ENCODE results near the gene NANOS3. TPM values are rescaled to one million over a fixed set of nuclear protein-coding genes. Genes with fewer than 3 reads are reported as not detected.

The NANOS3 gene
- total RNA-seq, 2 experiments from 2014 or later: not detected

DNA sequence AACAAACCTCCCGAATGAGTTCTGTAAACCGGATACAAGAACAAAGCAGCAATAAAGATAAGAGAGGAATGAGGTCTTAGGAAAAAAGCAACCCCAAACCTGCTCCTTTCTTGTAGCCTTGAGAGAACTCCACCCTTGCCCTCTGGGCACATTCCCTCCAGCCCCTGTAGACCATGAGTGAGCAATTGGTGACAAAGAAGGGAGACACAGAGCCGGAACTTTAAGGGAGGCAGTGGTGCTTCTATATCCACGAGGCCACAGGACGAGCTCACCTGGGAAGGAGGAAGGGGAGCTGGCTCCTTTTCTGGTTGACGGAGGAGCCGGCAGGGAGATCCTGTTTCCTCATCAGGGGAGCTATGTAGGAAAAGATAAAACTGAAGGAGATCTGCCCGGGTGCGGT lies 15.9 kb downstream of the NANOS3 start:
- Histone ChIP-seq H3K36me3 (ENCODE audit: insufficient read depth, low read length) (no peaks in the 10 kb centered on the region), H3K9me3 (ENCODE audit: low read length) (no peaks in the 10 kb centered on the region), H3K79me2 (ENCODE audit: insufficient read depth, low read depth, low read length) (no peaks in the 10 kb centered on the region), H3K27ac (ENCODE audit: low read depth, low read length, poor library complexity, severe bottlenecking) (no peak overlapping the region), H3K9me2 (ENCODE audit: insufficient read depth, low read length) (no peaks in the 10 kb centered on the region), H3K4me1 (ENCODE audit: insufficient read depth, low read length, poor library complexity, severe bottlenecking) (no peaks in the 10 kb centered on the region), H3K4me3 (ENCODE audit: low read depth, low read length, poor library complexity, severe bottlenecking) (no peak overlapping the region), H4K20me1 (ENCODE audit: insufficient read depth, low read length) (no peaks in the 10 kb centered on the region), H3K4me2 (ENCODE audit: low read length) (no peak overlapping the region), H2AFZ (ENCODE audit: low read length) (no peak overlapping the region)
- BruUV-seq (replicated peaks): no TSS peak
- DNase-seq (ENCODE audit: low spot score): no peak
- ChIA-PET POLR2A (no interaction called here), CTCF (ENCODE audit: unreplicated experiment) (no interaction called here)
- intact Hi-C loops (cut with micrococcal nuclease; ENCODE audit: unreplicated experiment): no loop called here
- TF ChIP-seq EZH2phosphoT487 (IDR thresholded peaks at IDR 0.05; ENCODE audit: borderline replicate concordance, low read depth, low read length): no peak
- TF ChIP-seq, protein P1, sequence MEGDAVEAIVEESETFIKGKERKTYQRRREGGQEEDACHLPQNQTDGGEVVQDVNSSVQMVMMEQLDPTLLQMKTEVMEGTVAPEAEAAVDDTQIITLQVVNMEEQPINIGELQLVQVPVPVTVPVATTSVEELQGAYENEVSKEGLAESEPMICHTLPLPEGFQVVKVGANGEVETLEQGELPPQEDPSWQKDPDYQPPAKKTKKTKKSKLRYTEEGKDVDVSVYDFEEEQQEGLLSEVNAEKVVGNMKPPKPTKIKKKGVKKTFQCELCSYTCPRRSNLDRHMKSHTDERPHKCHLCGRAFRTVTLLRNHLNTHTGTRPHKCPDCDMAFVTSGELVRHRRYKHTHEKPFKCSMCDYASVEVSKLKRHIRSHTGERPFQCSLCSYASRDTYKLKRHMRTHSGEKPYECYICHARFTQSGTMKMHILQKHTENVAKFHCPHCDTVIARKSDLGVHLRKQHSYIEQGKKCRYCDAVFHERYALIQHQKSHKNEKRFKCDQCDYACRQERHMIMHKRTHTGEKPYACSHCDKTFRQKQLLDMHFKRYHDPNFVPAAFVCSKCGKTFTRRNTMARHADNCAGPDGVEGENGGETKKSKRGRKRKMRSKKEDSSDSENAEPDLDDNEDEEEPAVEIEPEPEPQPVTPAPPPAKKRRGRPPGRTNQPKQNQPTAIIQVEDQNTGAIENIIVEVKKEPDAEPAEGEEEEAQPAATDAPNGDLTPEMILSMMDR (conservative IDR thresholded peaks at IDR 0.05; ENCODE audit: low read length): no peak

DNA sequence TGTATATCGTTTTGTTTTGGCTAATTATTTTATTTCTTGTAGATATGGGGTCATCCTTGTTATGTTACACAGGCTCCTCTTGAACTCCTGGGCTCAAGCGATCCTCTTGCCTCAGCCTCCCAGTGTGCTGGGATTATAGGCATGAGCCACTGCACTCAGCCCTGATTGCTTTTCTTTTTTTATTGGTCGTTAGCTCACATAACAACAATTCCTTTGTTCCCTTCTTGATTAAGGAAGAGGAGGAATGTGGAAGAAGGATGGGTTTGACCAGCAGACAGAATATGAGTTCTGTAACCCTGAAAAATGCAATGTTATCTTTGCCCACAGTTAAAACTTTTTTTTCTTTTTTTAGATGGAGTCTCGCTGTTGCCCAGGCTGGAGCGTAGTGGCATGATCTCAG lies 17.6 kb downstream of the NANOS3 start:
- CTCF ChIA-PET (ENCODE audit: unreplicated experiment): no interaction called here
- POLR2A ChIA-PET: interaction anchor here (1.1 kb wide), 1 partner anchor 13 kb away, joined by 3 read pairs; no protein-coding TSS in a partner anchor
- no peaks in the 10 kb centered on the region for H4K20me1 ChIP-seq (ENCODE audit: insufficient read depth, low read length)
- H3K27ac ChIP-seq (ENCODE audit: low read depth, low read length, poor library complexity, severe bottlenecking): no peak overlapping the region
- no peaks in the 10 kb centered on the region for H3K9me3 ChIP-seq (ENCODE audit: low read length)
- H2AFZ ChIP-seq (ENCODE audit: low read length): no peak overlapping the region
- TF ChIP-seq, protein P1 (conservative IDR thresholded peaks at IDR 0.05; ENCODE audit: low read length): no peak
- no peak for TF ChIP-seq EZH2phosphoT487 (IDR thresholded peaks at IDR 0.05; ENCODE audit: borderline replicate concordance, low read depth, low read length)
- no peaks in the 10 kb centered on the region for H3K79me2 ChIP-seq (ENCODE audit: insufficient read depth, low read depth, low read length)
- BruUV-seq (replicated peaks): no TSS peak
- H3K4me1 ChIP-seq (ENCODE audit: insufficient read depth, low read length, poor library complexity, severe bottlenecking): no peaks in the 10 kb centered on the region
- no peak for DNase-seq (ENCODE audit: low spot score)
- no peak overlapping the region for H3K4me2 ChIP-seq (ENCODE audit: low read length)
- intact Hi-C loops (cut with micrococcal nuclease; ENCODE audit: unreplicated experiment): no loop called here
- no peak overlapping the region for H3K4me3 ChIP-seq (ENCODE audit: low read depth, low read length, poor library complexity, severe bottlenecking)
- no peaks in the 10 kb centered on the region for H3K36me3 ChIP-seq (ENCODE audit: insufficient read depth, low read length)
- no peaks in the 10 kb centered on the region for H3K9me2 ChIP-seq (ENCODE audit: insufficient read depth, low read length)

DNA sequence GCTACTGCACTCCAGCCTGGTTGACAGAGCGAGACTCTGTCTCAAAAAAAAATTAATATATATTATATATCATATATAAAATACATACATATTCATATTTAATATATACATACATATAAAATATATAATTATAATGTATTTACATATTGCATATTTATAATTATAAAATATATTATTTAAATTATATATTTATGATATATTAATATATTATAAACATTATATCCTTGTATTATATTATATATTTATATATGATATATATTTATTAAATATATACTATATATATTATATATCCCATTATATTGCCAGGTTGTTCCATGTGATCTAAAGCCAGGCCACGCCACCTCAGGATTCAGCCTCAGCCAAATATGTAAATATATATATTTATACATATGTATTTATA lies 19.3 kb downstream of the NANOS3 start:
- H3K36me3 ChIP-seq (ENCODE audit: insufficient read depth, low read length): no peaks in the 10 kb centered on the region
- H3K4me1 ChIP-seq (ENCODE audit: insufficient read depth, low read length, poor library complexity, severe bottlenecking): no peaks in the 10 kb centered on the region
- no peaks in the 10 kb centered on the region for H3K79me2 ChIP-seq (ENCODE audit: insufficient read depth, low read depth, low read length)
- H4K20me1 ChIP-seq (ENCODE audit: insufficient read depth, low read length): no peaks in the 10 kb centered on the region
- H3K4me3 ChIP-seq (ENCODE audit: low read depth, low read length, poor library complexity, severe bottlenecking): no peak overlapping the region
- BruUV-seq (replicated peaks): no TSS peak
- CTCF ChIA-PET (ENCODE audit: unreplicated experiment): no interaction called here
- intact Hi-C loops (cut with micrococcal nuclease; ENCODE audit: unreplicated experiment): no loop called here
- no peak overlapping the region for H2AFZ ChIP-seq (ENCODE audit: low read length)
- no peak for DNase-seq (ENCODE audit: low spot score)
- no peaks in the 10 kb centered on the region for H3K9me2 ChIP-seq (ENCODE audit: insufficient read depth, low read length)
- H3K9me3 ChIP-seq (ENCODE audit: low read length): no peaks in the 10 kb centered on the region
- H3K4me2 ChIP-seq (ENCODE audit: low read length): no peak overlapping the region
- H3K27ac ChIP-seq (ENCODE audit: low read depth, low read length, poor library complexity, severe bottlenecking): no peak overlapping the region
- TF ChIP-seq, protein P1 (conservative IDR thresholded peaks at IDR 0.05; ENCODE audit: low read length): no peak
- no peak for TF ChIP-seq EZH2phosphoT487 (IDR thresholded peaks at IDR 0.05; ENCODE audit: borderline replicate concordance, low read depth, low read length)
- POLR2A ChIA-PET: no interaction called here
